Stimulated activated CD8-positive, alpha-beta memory T cell treated with anti-CD3 and anti-CD28 coated beads, Interleukin-7, amount 100 ng/mL, for 48 hours (primary cell): ENCODE data around the gene SORD.
"Not testable (repeated sequence)": the region's sequence is repeated elsewhere in the genome, so short reads cannot be mapped to it uniquely, and the experiment has no call there.

Experiments
- DNase-seq, 2 donors: peaks; one replicate each; pipeline ENCODE4 v3.0.0-alpha.2; 2020; ENCODE audit warnings: low read depth in 1 of 2; ENCODE audit errors: extremely low read depth in 1 of 2

SORD gene

GRCh38 chr15:45093622-45094357 is 70.8 kb downstream of the SORD start:
- no peak for DNase-seq

GRCh38 chr15:45094358-45094730 is 71.3 kb downstream of the SORD start:
- DNase-seq = no peak

- DNase-seq = no peak
Measured at GRCh38 chr15:45095661-45096060, 72.7 kb downstream of the SORD start.

GRCh38 chr15:45097466-45097865 is 74.5 kb downstream of the SORD start:
- DNase-seq = no peak

GRCh38 chr15:45099549-45100165 is 76.7 kb downstream of the SORD start:
- DNase-seq = no peak

- no peak for DNase-seq
Measured at GRCh38 chr15:45100884-45101625, 78.1 kb downstream of the SORD start.

- DNase-seq = no peak
Measured at GRCh38 chr15:45101749-45102148, 78.8 kb downstream of the SORD start.

GRCh38 chr15:45102226-45102625 is 79.2 kb downstream of the SORD start:
- DNase-seq = no peak

GRCh38 chr15:45104170-45104569 is 81.2 kb downstream of the SORD start:
- DNase-seq = not testable (repeated sequence)

GRCh38 chr15:45105586-45105985 is 82.6 kb downstream of the SORD start:
- no peak for DNase-seq

GRCh38 chr15:45106002-45106790 is 83.2 kb downstream of the SORD start:
- DNase-seq = no peak

- no peak for DNase-seq
Measured at GRCh38 chr15:45107941-45108630, 85.1 kb downstream of the SORD start.

GRCh38 chr15:45110256-45110820 is 87.3 kb downstream of the SORD start:
- DNase-seq = no peak

- no peak for DNase-seq
Measured at GRCh38 chr15:45111390-45112142, 88.6 kb downstream of the SORD start.

GRCh38 chr15:45112143-45112590 is 89.2 kb downstream of the SORD start:
- no peak for DNase-seq

GRCh38 chr15:45112591-45113379 is 89.8 kb downstream of the SORD start:
- DNase-seq = no peak

- no peak for DNase-seq
Measured at GRCh38 chr15:45113380-45113990, 90.5 kb downstream of the SORD start.

- no peak for DNase-seq
Measured at GRCh38 chr15:45114076-45114750, 91.2 kb downstream of the SORD start, which contains the start of the genes DUOX2 and DUOXA2. DUOX2 (minus strand) TSS chr15:45114172; CDS start chr15:45113411, 761 bp downstream. DUOXA2 (plus strand) TSS chr15:45114326; CDS start chr15:45114606, 280 bp downstream.
